Loucy (cell line): ENCODE results near the gene FAM168A.

ENCODE experiments used
- H2AFZ ChIP-seq: fragments of 200-600 bp; sonication (generic); 2 replicates; pipeline ENCODE4 v1.6.0; 2016; ENCODE audit warnings: antibody characterized with exemption, mild to moderate bottlenecking, low read length, moderate library complexity
- H3F3A ChIP-seq: fragments of 200-600 bp; 2 replicates; pipeline ENCODE4 v1.6.0; 2016; ENCODE audit warnings: antibody characterized with exemption, low read depth, mild to moderate bottlenecking
- H3K27me3 ChIP-seq: fragments of 200-600 bp; sonication (generic); 2 replicates; pipeline ENCODE4 v1.6.1; 2014; ENCODE audit warnings: low read length, mild to moderate bottlenecking; ENCODE audit not compliant: insufficient read depth, poor library complexity, severe bottlenecking
- H3K36me3 ChIP-seq: fragments of 200-600 bp; sonication (generic); 2 replicates; pipeline ENCODE4 v1.6.1; 2016; ENCODE audit warnings: low read length; ENCODE audit not compliant: insufficient read depth
- H3K4me1 ChIP-seq: fragments of 200-600 bp; sonication (generic); 2 replicates; pipeline ENCODE4 v1.5.1; 2014; ENCODE audit warnings: low read length, mild to moderate bottlenecking; ENCODE audit not compliant: insufficient read depth, poor library complexity, severe bottlenecking
- H3K4me2 ChIP-seq: fragments of 200-600 bp; sonication (generic); 2 replicates; pipeline ENCODE4 v1.6.0; 2014; ENCODE audit warnings: antibody characterized with exemption, low read length, low read depth, mild to moderate bottlenecking; ENCODE audit not compliant: poor library complexity, severe bottlenecking
- H3K4me3 ChIP-seq: fragments of 200-600 bp; sonication (generic); 2 replicates; pipeline ENCODE4 v1.5.1; 2014; ENCODE audit warnings: low read length, mild to moderate bottlenecking, mixed read lengths; ENCODE audit not compliant: poor library complexity, severe bottlenecking
- H3K79me2 ChIP-seq: fragments of 200-600 bp; sonication (generic); 2 replicates; pipeline ENCODE4 v1.6.1; 2014; ENCODE audit warnings: low read length; ENCODE audit not compliant: insufficient read depth
- H3K9ac ChIP-seq: fragments of 200-600 bp; sonication (generic); 2 replicates; pipeline ENCODE4 v1.6.0; 2014; ENCODE audit warnings: mild to moderate bottlenecking, low read depth, low read length, moderate library complexity; ENCODE audit not compliant: poor library complexity, severe bottlenecking
- H3K9me2 ChIP-seq: fragments of 200-600 bp; sonication (generic); replicated peaks from 2 replicates; pipeline ENCODE4 v1.6.1; 2016; ENCODE audit warnings: low read depth, low read length, mixed read lengths
- H3K9me3 ChIP-seq: fragments of 200-600 bp; sonication (generic); 2 replicates; pipeline ENCODE4 v1.6.1; 2014; ENCODE audit warnings: mild to moderate bottlenecking, antibody characterized with exemption, low read length, low read depth; ENCODE audit not compliant: insufficient read depth
- H4K20me1 ChIP-seq: fragments of 200-600 bp; sonication (generic); 2 replicates; pipeline ENCODE4 v1.6.0; 2014; ENCODE audit warnings: antibody characterized with exemption, low read length, mild to moderate bottlenecking; ENCODE audit not compliant: insufficient read depth, poor library complexity, severe bottlenecking
- CTCF ChIP-seq: fragments of 200-600 bp; sonication (generic); conservative IDR thresholded peaks from 2 replicates; pipeline ENCODE4 v1.5.1; 2014; ENCODE audit warnings: mild to moderate bottlenecking, antibody characterized with exemption, low read length
- EZH2phosphoT487 ChIP-seq: fragments of 200-600 bp; IDR thresholded peaks from 2 replicates; pipeline ENCODE4 v1.6.1; 2018; ENCODE audit warnings: antibody characterized with exemption, mild to moderate bottlenecking, moderate library complexity, borderline replicate concordance

The FAM168A gene

GRCh38 chr11:73393011-73393380, 204.9 kb downstream of the FAM168A start:
- Histone ChIP-seq H3K4me3 (no peak overlapping the region), H3K36me3 (peaks cover 77% of the 10 kb centered on the region; the same call in 1 of the 2 replicates), H3K27me3 (no peaks in the 10 kb centered on the region), H4K20me1 (no peaks in the 10 kb centered on the region), H3K79me2 (peaks cover 14% of the 10 kb centered on the region; the same call in 1 of the 2 replicates), H3K9ac (no peak overlapping the region), H3K9me3 (no peaks in the 10 kb centered on the region), H3F3A (no peaks in the 10 kb centered on the region), H3K4me2 (no peak overlapping the region), H3K9me2 (no peaks in the 10 kb centered on the region), H2AFZ (no peak overlapping the region), H3K4me1 (no peaks in the 10 kb centered on the region)
- no peak for TF ChIP-seq CTCF
- TF ChIP-seq EZH2phosphoT487 = no peak

GRCh38 chr11:73392108-73393010, 205.6 kb downstream of the FAM168A start:
- Histone ChIP-seq H3K9me2 (no peaks in the 10 kb centered on the region), H3K9ac (no peak overlapping the region), H3F3A (no peaks in the 10 kb centered on the region), H3K4me1 (peaks cover 3% of the 10 kb centered on the region), H3K79me2 (peaks cover 21% of the 10 kb centered on the region; the same call in 1 of the 2 replicates), H3K27me3 (no peaks in the 10 kb centered on the region), H2AFZ (no peak overlapping the region), H3K36me3 (peaks cover 73% of the 10 kb centered on the region; the same call in 1 of the 2 replicates), H3K9me3 (no peaks in the 10 kb centered on the region), H3K4me3 (no peak overlapping the region), H4K20me1 (peaks cover 2% of the 10 kb centered on the region), H3K4me2 (no peak overlapping the region)
- TF ChIP-seq CTCF (no peak), EZH2phosphoT487 (no peak)

GRCh38 chr11:73391665-73392064, 206.2 kb downstream of the FAM168A start:
- H3K9me3 ChIP-seq = no peaks in the 10 kb centered on the region
- no peaks in the 10 kb centered on the region for H3K9me2 ChIP-seq
- H4K20me1 ChIP-seq = peaks cover 3% of the 10 kb centered on the region
- H3K4me3 ChIP-seq = no peak overlapping the region
- TF ChIP-seq CTCF = no peak
- no peak for TF ChIP-seq EZH2phosphoT487
- H3K36me3 ChIP-seq = peaks cover 66% of the 10 kb centered on the region; the same call in 1 of the 2 replicates
- H3K9ac ChIP-seq = no peak overlapping the region
- no peaks in the 10 kb centered on the region for H3F3A ChIP-seq
- no peak overlapping the region for H3K4me2 ChIP-seq
- no peaks in the 10 kb centered on the region for H3K27me3 ChIP-seq
- H3K4me1 ChIP-seq = peaks cover 10% of the 10 kb centered on the region
- H2AFZ ChIP-seq = no peak overlapping the region
- H3K79me2 ChIP-seq = peaks cover 27% of the 10 kb centered on the region
